Measurements from ENCODE around the gene LRIG2.

DNA sequence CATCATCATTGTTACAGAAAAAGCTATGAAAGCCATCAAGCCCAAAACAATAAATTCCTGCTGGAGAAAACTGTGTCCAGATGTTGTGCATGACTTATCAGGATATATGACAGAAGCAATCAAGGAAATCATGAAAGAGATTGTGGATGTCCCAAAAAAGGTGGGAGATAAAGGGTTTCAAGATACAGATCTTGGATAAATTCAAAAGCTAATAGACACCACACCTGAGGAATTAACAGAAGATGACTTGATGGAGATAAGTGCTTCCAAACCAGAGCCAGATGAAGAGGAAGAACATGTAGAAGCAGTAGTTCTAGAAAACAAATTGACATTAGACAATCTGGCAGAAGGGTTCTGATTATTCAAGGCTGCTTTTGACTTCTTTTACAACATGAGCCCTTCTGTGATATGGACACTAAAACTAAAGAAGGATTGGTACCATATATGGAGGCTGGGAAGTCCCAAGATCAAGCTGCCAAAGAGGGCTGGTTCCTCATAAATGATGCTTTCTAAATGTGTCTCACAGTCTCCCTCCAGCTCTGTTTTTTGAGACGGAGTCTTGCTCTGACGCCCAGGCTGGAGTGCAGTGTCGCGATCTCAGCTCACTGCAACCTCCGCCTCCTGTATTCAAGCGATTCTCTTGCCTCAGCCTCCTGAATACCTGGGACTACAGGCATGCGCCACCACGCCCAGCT is 32.1 kb upstream of the LRIG2 start:
- TF ChIP-seq CTCF (IDR thresholded peaks at IDR 0.05) (no peak), POLR2AphosphoS5 (IDR thresholded peaks at IDR 0.05) (no peak), EP300 (IDR thresholded peaks at IDR 0.05) (no peak), POLR2A (IDR thresholded peaks at IDR 0.05) (no peak)

Measured in sigmoid colon (tissue), 4 donors.